ENCODE data around the gene KYAT1. TPM values are rescaled to one million over a fixed set of nuclear protein-coding genes. Genes with fewer than 3 reads are reported as not detected.
A peak's percentile ranks its signal among the peaks of the same experiment; 100 is the strongest.

The KYAT1 gene
- total and polyA plus RNA-seq, 2 of the 13 experiments (the other 11 are each of a cell fraction or from before 2014, with no cell fraction given), result 9.2 to 46.5 TPM

DNA sequence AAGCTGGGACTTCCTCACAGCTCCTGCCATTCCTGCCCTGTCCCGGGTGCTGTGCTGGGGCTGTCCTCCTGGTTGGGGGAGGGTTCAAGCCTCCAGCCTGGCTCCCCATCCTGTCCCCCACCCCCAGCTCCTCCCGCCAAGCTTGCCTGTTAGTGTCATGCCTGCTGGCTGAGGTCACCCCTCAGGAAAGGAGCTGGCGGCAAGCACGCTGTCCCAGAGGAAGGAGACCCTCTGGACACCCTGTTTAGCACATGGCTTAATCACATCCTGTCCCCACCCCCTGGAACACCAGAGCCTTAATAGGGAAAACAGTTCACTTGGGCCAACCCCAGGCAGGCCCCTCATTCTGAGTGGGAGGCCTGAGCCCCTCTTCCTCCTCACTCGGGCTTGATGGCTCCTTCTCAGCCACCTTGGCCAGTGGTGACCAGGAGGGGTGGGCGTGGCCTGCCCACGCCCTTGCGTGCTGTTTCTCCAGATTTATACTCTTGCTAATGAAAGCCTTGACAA, 29.8 kb upstream of the KYAT1 start (continued):
- TF ChIP-seq SOX13 (IDR thresholded peaks at IDR 0.05) (no peak), SOX13 (CRISPR knock-in tag; conservative IDR thresholded peaks at IDR 0.05 in 1 of 2, IDR thresholded peaks at IDR 0.05 in 1 of 2) (peak in 1 of 2 experiments; percentile 55; a peak in 1 of 4 replicates), HDAC2 (CRISPR knock-in tag; IDR thresholded peaks at IDR 0.05) (peak; percentile 31; the same call in 1 of the 2 replicates), ZNF597 (CRISPR knock-in tag; IDR thresholded peaks at IDR 0.05) (no peak), MED8 (CRISPR knock-in tag; IDR thresholded peaks at IDR 0.05; ENCODE audit: insufficient replicate concordance) (no peak), ZNF530 (CRISPR knock-in tag; IDR thresholded peaks at IDR 0.05; ENCODE audit: low read depth) (no peak), ZFP1 (CRISPR knock-in tag; IDR thresholded peaks at IDR 0.05) (no peak), KAT8 (CRISPR knock-in tag; IDR thresholded peaks at IDR 0.05) (no peak), NFKB2 (CRISPR knock-in tag; IDR thresholded peaks at IDR 0.05; ENCODE audit: borderline replicate concordance) (no peak), REXO4 (CRISPR knock-in tag; IDR thresholded peaks at IDR 0.05; ENCODE audit: borderline replicate concordance) (no peak), HIVEP1 (CRISPR knock-in tag; IDR thresholded peaks at IDR 0.05) (no peak), SRSF4 (IDR thresholded peaks at IDR 0.05; ENCODE audit: low read depth, low read length, poor library complexity, severe bottlenecking) (no peak), ZNF143 (CRISPR knock-in tag; IDR thresholded peaks at IDR 0.05) (no peak), ZNF503 (CRISPR knock-in tag; IDR thresholded peaks at IDR 0.05) (peak; percentile 27; the same call in 1 of the 2 replicates), GLI4 (CRISPR knock-in tag; IDR thresholded peaks at IDR 0.05; ENCODE audit: borderline replicate concordance) (no peak), FOXK2 (IDR thresholded peaks at IDR 0.05) (no peak), RARA (CRISPR knock-in tag; IDR thresholded peaks at IDR 0.05) (peak; percentile 63), ZNF616 (CRISPR knock-in tag; IDR thresholded peaks at IDR 0.05; ENCODE audit: low read depth) (no peak), ZNF629 (CRISPR knock-in tag; conservative IDR thresholded peaks at IDR 0.05) (no peak), TEAD2 (CRISPR knock-in tag; IDR thresholded peaks at IDR 0.05) (no peak), CCAR2 (optimal IDR thresholded peaks at IDR 0.05; ENCODE audit: low read depth, low read length) (no peak), RFX1 (IDR thresholded peaks at IDR 0.05) (no peak), NFYB (CRISPR knock-in tag; IDR thresholded peaks at IDR 0.05) (no peak)
- TF ChIP-seq, protein P1, sequence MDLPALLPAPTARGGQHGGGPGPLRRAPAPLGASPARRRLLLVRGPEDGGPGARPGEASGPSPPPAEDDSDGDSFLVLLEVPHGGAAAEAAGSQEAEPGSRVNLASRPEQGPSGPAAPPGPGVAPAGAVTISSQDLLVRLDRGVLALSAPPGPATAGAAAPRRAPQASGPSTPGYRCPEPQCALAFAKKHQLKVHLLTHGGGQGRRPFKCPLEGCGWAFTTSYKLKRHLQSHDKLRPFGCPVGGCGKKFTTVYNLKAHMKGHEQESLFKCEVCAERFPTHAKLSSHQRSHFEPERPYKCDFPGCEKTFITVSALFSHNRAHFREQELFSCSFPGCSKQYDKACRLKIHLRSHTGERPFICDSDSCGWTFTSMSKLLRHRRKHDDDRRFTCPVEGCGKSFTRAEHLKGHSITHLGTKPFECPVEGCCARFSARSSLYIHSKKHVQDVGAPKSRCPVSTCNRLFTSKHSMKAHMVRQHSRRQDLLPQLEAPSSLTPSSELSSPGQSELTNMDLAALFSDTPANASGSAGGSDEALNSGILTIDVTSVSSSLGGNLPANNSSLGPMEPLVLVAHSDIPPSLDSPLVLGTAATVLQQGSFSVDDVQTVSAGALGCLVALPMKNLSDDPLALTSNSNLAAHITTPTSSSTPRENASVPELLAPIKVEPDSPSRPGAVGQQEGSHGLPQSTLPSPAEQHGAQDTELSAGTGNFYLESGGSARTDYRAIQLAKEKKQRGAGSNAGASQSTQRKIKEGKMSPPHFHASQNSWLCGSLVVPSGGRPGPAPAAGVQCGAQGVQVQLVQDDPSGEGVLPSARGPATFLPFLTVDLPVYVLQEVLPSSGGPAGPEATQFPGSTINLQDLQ (CRISPR knock-in tag; IDR thresholded peaks at IDR 0.05), result no peak
- TF ChIP-seq, protein P2, sequence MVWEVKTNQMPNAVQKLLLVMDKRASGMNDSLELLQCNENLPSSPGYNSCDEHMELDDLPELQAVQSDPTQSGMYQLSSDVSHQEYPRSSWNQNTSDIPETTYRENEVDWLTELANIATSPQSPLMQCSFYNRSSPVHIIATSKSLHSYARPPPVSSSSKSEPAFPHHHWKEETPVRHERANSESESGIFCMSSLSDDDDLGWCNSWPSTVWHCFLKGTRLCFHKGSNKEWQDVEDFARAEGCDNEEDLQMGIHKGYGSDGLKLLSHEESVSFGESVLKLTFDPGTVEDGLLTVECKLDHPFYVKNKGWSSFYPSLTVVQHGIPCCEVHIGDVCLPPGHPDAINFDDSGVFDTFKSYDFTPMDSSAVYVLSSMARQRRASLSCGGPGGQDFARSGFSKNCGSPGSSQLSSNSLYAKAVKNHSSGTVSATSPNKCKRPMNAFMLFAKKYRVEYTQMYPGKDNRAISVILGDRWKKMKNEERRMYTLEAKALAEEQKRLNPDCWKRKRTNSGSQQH (CRISPR knock-in tag; IDR thresholded peaks at IDR 0.05; ENCODE audit: low read depth), result no peak
